GM12891 (cell line): Measurements from ENCODE around the gene MIER2.

Experiments used
- POLR2A ChIP-seq: IDR thresholded peaks from 2 replicates; pipeline ENCODE4 v1.6.1; 2011; ENCODE audit warnings: low read depth, low read length, control low read depth
- POLR2AphosphoS5 ChIP-seq: IDR thresholded peaks from 2 replicates; pipeline ENCODE4 v1.6.1; 2011; ENCODE audit warnings: low read depth, low read length, control low read depth
- POU2F2 ChIP-seq: IDR thresholded peaks from 2 replicates; pipeline ENCODE4 v1.6.1; 2011; ENCODE audit warnings: low read depth, mild to moderate bottlenecking, control low read depth, low read length, moderate library complexity
- SPI1 ChIP-seq: IDR thresholded peaks from 2 replicates; pipeline ENCODE4 v1.6.1; 2011; ENCODE audit warnings: low read depth, low read length, control low read depth
- TAF1 ChIP-seq: IDR thresholded peaks from 2 replicates; pipeline ENCODE4 v1.6.1; 2011; ENCODE audit warnings: low read depth, low read length, control low read depth

DNA sequence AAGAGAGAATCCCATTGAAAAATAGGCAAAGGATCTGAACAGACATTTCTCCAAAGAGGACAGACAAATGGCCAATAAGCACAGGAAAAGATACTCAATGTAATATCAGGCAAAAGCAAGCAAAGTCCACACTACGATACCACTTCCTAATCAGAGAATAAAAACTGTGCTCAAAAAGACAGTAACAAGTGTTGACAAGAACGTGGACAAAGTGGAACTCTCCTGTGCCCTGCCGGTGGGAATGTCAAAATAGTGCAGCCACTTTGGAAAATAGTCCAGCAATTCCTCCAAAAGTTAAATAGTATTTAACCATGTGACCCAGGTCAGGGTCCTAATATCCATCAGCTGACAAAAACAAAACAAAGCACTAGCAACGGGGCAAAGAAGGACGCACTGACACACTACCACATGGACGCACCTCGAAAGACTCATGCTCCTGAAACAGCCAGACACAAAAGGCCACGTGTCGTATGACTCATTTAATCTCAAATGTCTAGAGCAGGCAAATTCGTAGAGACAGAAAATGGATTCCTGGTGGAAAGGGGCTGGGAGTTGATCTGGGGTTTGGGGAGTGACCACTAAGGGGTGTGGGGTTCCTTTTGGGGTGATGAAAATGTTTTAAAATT lies 5.2 kb downstream of the MIER2 start:
- TF ChIP-seq POLR2AphosphoS5 = no peak
- no peak for TF ChIP-seq TAF1
- no peak for TF ChIP-seq POLR2A
- no peak for TF ChIP-seq SPI1
- TF ChIP-seq POU2F2 = no peak
